ENCODE data around the gene VEGFA.

DNA sequence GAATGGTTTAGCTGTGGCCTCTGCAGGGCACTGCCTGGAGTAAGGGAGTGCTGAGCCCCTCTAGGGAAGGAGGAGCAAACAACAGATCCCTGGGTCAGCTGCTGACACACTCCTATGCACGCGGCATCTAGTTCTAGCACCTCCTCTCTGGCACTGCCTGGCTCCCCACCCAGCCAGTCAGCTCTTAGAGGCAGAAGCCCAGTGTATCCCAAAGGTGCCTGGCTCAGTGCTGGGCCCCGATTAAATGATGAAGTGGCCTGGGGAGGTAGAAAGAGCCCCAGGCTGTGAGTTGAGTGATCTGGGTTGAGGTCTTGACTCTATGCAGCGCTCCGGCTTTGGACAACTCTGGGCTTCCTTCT is 7.6 kb upstream of the VEGFA start:
- TF ChIP-seq, protein P1, sequence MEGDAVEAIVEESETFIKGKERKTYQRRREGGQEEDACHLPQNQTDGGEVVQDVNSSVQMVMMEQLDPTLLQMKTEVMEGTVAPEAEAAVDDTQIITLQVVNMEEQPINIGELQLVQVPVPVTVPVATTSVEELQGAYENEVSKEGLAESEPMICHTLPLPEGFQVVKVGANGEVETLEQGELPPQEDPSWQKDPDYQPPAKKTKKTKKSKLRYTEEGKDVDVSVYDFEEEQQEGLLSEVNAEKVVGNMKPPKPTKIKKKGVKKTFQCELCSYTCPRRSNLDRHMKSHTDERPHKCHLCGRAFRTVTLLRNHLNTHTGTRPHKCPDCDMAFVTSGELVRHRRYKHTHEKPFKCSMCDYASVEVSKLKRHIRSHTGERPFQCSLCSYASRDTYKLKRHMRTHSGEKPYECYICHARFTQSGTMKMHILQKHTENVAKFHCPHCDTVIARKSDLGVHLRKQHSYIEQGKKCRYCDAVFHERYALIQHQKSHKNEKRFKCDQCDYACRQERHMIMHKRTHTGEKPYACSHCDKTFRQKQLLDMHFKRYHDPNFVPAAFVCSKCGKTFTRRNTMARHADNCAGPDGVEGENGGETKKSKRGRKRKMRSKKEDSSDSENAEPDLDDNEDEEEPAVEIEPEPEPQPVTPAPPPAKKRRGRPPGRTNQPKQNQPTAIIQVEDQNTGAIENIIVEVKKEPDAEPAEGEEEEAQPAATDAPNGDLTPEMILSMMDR (conservative IDR thresholded peaks at IDR 0.05; ENCODE audit: low read length), result no peak
- no peak for TF ChIP-seq EZH2phosphoT487 (IDR thresholded peaks at IDR 0.05; ENCODE audit: borderline replicate concordance)

Measured in Loucy (cell line).